Stimulated activated naive CD8-positive, alpha-beta T cell treated with anti-CD3 and anti-CD28 coated beads, Interleukin-15, Interleukin-2, amounts not matched to agents 100 ng/mL and 50 ng/mL, for 24 hours (primary cell): ENCODE results near the gene SLC25A27.

ENCODE experiments used
- H3K27ac Mint-ChIP-seq: one replicate; pipeline ENCODE4 v1.8.0; 2021; ENCODE audit warnings: mild to moderate bottlenecking, mixed read lengths
- H3K27me3 Mint-ChIP-seq: one replicate; pipeline ENCODE4 v1.8.0; 2021; ENCODE audit warnings: mixed read lengths
- H3K36me3 Mint-ChIP-seq: one replicate; pipeline ENCODE4 v1.8.0; 2021; ENCODE audit warnings: low read depth, mixed read lengths
- H3K4me1 Mint-ChIP-seq: one replicate; pipeline ENCODE4 v1.8.0; 2021; ENCODE audit warnings: low read depth, mixed read lengths
- H3K4me3 Mint-ChIP-seq: one replicate; pipeline ENCODE4 v1.8.0; 2021; ENCODE audit warnings: mild to moderate bottlenecking, mixed read lengths
- H3K9me3 Mint-ChIP-seq: one replicate; pipeline ENCODE4 v1.8.0; 2021; ENCODE audit warnings: mixed read lengths

The SLC25A27 gene

GRCh38 chr6:46720401-46720800 is 67.6 kb downstream of the SLC25A27 start:
- Mint-ChIP-seq H3K27ac (no peak overlapping the region), H3K4me3 (no peak overlapping the region), H3K27me3 (peaks cover 24% of the 10 kb centered on the region), H3K36me3 (no peaks in the 10 kb centered on the region), H3K4me1 (no peaks in the 10 kb centered on the region), H3K9me3 (no peaks in the 10 kb centered on the region)
